Transverse colon (tissue), 3 donors: ENCODE measurements around the gene PLCH1.

Source experiments
- POLR2A ChIP-seq: fragments of 450-650 bp; IDR thresholded peaks from one replicate; pipeline ENCODE4 v1.6.1; 2016; ENCODE audit warnings: antibody characterized with exemption, mild to moderate bottlenecking, moderate library complexity
- TF ChIP-seq, protein P1 (sequence below), 5 experiments: fragments of 200-600 bp in 3 of 5; fragments of 450-650 bp in 2 of 5; sonication (generic) in 3 of 5; IDR thresholded peaks; 1 replicate in 2 of 5; 2 replicates in 3 of 5; pipeline ENCODE4 v1.5.1; 2016 to 2017; ENCODE audit warnings: antibody characterized with exemption in 5 of 5, inconsistent platforms in 3 of 5, mild to moderate bottlenecking in 2 of 5, moderate library complexity in 1 of 5

DNA sequence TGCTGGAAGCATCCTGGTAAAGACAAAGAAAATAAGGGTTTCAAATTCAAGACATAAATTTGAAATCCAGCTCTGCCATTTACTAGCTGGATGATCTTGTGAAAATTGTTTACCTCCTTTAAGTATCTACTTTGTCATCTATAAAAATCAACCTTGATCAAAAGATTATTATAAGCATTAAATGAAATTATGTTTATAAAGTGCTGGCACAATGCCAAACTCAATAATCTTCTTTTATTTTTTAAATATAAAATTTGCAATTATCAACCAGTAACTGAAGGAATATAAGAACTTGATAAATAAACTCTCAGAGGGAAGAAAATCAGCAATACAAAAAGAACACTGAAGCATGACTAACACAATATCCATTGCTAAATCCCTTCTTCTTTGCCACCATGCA is 35.4 kb upstream of the PLCH1 start:
- TF ChIP-seq, protein P1, sequence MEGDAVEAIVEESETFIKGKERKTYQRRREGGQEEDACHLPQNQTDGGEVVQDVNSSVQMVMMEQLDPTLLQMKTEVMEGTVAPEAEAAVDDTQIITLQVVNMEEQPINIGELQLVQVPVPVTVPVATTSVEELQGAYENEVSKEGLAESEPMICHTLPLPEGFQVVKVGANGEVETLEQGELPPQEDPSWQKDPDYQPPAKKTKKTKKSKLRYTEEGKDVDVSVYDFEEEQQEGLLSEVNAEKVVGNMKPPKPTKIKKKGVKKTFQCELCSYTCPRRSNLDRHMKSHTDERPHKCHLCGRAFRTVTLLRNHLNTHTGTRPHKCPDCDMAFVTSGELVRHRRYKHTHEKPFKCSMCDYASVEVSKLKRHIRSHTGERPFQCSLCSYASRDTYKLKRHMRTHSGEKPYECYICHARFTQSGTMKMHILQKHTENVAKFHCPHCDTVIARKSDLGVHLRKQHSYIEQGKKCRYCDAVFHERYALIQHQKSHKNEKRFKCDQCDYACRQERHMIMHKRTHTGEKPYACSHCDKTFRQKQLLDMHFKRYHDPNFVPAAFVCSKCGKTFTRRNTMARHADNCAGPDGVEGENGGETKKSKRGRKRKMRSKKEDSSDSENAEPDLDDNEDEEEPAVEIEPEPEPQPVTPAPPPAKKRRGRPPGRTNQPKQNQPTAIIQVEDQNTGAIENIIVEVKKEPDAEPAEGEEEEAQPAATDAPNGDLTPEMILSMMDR (IDR thresholded peaks at IDR 0.05), result no peak
- TF ChIP-seq POLR2A, result no peak
